GM19372 (cell line): ENCODE measurements around the gene TGM2.

ENCODE experiments used
- ATAC-seq: cut with Tn5 transposase; IDR thresholded peaks from one replicate; pipeline ENCODE4 v1.9.1; 2021; ENCODE audit warnings: mild to moderate bottlenecking, low read depth, moderate library complexity; ENCODE audit not compliant: unreplicated experiment

The TGM2 gene

DNA sequence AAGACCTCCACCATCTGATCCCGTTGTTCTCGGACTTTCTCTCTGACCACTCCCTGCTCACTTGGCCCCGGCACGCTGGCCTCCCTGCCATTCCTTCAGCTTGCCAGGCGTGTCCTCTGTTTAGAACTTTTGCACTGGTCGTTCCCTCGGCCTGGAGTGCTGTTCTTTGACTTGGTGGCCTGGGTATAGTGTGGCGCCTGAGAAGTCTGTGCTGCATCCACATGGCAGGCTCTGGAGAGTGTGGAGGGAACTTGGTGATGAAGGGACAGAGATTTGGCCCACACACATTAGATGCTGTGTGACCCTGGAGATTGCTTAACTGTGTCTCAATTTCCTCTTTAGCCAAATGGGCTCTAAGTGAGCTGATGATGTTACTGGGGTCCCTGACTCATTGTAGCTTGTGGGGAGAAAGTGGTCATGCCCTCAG lies 13.0 kb upstream of the TGM2 start:
- no peak for ATAC-seq

DNA sequence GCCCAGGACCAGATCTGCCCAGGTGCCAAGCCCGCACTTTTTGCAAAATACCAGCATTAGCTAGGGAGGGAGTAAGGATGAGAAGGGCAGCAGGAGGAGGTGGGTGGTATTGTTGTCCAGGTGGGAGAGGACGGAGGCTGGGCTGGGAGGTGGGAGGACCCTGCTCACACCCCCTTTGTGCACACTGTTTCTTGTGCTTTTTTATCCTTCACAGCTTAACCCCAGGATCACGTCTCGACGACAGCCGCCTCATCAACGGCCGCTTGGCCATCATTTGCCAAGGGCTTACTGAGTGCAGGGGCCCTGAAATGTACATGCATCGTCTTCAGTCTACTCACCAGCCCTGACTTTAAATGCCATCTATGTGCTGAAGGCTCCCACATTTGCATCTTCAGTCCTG lies 12.1 kb upstream of the TGM2 start:
- ATAC-seq = no peak

DNA sequence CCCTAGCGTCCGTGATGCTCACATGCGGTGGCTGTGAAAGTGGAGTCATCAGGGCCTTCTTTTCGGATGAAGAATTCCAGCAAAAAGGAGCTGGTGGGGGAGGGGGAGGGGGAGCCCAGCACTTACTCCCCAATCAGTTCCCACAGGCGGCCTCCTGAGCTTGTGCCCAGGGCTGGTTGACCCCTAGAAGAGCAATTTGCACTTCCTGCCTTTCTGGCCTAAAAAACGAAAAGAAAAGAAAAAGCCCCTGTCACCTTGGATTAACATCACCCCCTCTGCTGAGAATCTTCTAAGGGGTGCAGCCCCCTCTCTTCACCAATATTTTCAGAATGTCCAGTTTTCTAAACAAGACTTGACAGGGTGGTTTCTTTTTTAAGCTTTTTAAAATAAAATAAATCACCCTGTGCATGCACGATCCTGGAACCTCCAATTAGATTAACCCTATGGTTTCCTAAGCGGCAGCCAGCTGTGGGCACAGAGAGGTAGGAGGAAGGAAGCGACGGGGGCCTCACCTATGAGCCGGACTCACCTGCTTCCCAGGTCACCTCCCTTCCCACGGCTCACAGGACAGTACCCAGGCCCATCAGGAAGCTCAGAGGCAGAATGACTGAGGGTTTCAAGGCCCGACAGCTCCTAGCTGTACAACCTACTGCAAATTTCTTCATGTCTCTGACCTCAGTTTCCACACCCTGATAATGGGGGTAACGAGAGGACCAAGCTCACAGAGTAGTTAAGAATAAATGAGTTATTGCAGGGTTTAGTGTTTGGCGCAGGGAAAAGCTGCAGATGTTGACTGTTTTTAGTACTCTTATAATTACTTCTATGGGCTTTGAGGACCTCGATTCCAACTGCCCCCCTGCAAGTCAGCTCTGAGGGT lies 10.5 kb upstream of the TGM2 start:
- no peak for ATAC-seq

DNA sequence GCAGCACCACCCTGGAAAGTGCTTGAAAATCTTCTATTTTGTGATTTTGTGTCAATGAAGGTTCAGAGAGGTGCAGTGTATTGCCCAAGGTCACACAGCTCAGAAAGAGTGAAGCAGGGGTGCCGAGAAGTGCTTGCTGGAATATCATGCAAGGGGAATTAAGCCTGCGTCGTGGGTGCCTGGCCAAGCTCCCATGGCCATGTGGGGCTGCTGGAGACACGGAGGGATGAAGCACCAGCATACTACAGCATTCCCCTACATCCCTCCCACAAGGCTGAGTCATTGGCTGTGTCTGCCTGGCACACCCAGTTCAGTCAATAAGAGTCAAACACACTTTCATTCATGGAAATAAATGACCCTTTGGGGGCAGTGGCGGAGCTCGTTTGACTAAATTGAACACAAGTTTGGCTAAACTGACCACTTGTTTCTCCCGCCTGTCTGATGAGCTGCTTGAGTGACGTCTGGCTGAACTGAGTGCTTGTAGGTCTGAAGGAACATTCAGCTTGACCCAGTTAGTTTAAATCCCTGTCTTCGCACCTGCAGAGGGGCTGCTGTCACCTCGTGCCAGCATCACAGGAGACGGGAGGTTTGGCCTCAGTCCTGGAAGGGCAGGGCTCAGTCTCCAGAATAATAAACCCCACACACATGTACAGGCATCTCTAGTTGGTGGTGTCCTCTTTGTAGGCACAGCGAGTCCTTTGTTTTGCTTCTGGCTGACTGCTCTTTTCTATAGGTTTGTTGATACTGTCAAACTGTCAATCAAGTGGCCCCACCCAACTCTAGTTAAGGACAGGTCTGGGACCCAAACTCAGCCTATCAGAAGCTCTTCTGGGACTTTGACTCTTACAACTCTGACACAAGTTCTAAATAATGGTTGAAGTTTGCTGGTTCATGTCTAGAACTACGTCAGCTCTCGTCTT lies 8.4 kb upstream of the TGM2 start:
- ATAC-seq = no peak

DNA sequence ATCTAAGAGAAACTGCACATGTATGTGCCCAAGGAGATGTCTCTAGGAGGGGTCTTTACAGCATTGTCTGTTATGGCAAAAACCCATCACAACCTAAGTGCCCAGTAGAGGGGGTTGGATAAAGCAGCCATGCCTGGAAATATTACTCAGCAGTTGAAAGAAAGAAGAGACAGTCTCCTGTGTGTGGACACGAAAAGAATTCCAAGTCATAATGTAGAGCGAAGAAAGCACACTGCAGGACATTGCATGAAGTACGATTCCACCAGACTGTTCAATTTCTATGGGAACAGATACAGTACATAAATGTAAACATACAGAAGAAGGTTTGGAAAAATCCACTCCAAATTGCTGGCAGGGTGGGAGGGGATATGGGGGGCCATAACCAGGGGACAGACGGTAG lies 7.3 kb upstream of the TGM2 start:
- no peak for ATAC-seq

DNA sequence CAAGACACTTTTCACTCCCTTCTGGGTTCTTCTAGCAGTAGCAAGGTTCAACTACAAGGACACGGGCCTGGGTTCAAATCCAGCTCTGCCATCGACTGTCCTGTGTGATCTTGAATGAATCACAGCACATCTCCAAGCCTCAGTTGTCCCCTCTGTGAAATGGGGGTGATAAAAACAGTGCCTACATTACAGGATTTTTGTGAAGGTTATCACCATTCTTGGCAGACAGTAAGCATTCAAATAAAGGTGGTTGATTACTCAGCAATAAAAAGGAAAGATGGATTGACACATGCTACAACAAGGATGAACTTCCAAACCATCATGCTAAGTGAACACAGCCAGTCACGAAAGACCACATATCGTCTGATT lies 6.6 kb upstream of the TGM2 start:
- no peak for ATAC-seq

DNA sequence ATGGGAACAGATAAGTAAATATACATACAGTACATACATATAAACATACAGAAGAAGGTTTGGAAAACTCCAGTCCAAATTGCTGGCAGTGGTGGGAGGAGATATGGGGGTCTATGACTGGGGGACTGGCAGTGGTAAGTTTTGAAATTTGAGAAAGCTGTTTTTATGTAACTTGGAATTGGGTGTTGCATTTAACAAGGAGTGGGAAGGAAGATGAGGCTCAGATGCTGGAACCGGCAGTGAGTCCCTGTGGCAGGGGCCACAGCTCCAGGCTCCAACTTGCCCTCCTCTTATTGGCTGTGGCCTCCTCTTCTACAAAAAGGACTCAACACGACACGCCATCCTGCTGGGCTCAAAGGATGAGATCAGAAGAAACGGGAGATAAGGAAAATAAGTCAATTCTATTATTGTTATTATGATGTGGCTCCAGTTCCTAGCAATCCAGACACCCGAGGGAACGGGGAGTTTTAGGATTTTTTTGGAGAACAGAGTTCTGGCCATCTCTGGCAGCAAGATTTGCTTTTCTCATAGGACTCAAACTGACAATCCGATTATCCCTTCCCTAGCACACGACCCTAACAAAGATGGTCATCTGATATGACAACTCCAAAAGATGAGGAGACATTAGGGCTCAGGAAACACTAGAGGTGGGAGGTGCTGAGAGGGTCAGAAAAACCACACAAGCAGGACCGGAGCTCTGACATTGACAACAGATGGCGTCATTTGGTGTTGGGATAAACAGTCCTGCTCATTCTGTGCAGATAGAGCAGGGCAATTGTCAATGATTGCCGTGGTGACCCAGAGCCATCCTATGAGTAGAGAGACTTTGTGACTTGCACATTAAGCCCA lies 6.0 kb upstream of the TGM2 start:
- ATAC-seq = no peak

DNA sequence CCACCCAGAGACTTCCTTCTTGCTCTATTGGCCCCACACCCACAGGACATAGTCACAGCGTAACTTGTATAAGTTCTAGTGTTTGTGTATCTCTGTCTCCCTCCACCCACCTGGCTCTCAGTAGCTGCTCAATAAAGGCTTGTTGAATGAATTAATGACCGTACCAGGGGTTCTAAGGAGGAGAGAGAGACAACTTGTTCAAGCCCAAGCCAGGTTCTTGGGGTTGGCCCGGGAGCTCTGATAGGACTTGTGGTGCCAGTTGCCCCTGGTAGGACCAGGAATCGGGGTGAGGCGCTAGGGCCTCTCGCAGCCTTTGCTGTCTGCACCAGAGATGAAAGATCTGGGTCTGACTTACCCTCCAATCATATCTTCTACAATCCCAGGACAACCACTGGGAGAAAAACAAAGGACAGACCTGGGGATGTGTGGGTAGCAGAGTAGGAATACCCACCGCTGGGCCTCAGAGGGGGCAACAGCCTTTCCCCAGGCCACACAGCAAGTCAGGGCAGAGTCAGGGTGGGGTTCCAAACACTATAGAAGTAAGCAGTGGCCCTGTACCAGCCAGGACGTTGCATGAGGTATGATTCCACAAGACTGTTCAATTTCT lies 5.3 kb upstream of the TGM2 start:
- no peak for ATAC-seq

DNA sequence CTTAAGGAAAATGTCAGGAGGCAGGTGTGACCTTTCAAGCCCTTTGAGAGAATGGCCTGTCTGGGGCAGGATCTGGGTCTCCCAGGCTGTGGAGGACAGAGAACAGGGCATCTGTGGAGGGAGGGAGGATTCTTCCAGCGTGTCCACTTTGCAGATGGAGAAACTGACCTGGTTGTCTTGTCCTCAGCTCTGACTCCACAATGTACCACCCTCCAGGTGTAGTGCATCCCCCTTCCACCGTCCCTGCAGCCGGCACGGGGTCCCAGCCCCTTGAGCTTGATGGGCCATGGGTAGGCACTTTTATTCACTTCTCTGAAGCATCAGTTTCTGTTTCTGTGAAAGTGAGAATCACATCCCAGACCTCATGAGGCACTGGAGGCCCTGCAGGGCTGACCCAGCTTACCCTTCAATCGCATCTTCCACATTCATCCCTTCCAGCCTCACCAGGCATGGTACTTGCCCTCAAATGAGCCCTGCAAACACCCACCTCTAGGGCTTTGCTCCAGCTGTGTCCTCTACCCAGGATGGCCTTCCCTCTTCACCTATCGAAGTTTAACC lies 4.6 kb upstream of the TGM2 start:
- no peak for ATAC-seq

DNA sequence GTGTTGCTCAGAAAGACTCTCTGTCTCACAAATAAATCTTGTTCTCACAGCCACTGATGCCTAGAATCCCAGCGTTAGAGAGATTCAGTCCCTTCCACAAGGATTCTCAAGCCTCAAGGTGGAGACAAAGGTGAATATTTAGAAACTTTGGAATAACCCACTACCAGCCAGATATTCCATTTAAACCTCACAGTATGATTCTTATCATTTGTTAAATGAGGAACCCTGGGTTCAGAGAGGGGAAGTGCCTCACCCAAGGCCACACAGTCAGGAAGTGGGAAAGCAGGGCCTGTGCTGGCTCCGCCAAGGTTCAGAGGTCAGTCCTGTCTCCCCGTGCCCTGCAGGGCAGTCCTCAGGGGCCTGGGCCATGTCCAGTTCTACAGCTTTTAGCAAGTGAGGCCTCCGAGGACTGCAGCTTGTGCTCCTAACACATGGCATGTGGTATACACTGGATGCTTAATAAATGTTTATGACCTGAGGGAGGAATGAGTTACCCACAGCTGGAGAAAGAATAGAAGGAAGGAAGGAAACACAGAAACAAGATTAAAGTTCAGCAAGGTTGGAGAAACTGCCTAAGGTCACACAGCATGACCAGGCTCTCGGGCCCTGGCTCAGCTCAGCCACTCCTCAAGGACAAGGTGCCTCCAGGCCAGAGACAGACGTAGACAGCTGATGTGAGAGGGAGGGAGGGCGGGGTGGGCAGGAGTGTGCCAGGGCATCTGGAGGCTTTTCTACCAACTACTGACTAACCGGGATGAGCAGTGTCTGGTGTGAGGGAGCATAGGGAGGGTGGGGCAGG lies 3.9 kb upstream of the TGM2 start:
- ATAC-seq = no peak

DNA sequence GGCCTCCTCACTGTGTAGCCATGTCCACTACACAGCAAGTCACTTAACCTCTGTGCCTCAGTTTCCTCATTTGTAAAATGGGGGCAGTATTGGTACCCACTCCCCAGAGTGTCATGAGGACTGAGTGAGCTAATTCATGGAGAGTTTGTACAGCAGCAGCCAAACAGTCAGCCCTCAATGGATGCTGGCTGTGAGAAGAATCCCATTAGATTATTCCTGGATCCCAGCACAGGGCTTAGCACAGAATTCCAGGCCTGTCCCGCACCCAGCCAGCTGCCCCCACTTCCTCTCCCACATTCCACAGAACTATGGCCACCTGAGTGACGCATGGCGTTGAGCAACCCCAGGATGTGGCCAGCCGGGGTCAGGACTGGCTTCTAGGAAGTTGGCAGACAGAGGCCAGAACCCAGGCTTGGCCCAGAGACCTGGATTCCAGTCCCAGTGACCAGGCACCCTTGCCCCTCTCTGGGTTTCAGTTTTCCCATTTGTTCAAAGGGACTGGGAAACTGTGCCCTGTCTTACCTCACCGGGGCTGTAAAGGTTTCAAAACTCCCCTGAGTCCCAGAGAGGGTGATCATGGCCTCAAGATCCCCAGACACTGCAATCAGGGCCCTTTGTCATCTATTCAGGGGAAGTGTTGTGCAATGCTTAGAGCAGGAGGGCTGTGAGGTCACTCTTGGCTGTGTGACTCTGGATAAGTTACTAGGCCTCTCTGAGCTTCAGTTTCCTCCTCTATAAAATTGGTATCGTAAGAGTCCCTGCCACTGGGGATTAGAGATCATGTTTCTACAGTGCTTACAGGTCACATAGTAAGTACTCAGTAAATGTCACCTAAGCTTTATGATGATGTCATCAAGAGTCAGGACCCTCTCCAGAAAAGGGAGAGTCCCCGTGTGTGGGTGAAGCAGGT lies 3.0 kb upstream of the TGM2 start:
- no peak for ATAC-seq

DNA sequence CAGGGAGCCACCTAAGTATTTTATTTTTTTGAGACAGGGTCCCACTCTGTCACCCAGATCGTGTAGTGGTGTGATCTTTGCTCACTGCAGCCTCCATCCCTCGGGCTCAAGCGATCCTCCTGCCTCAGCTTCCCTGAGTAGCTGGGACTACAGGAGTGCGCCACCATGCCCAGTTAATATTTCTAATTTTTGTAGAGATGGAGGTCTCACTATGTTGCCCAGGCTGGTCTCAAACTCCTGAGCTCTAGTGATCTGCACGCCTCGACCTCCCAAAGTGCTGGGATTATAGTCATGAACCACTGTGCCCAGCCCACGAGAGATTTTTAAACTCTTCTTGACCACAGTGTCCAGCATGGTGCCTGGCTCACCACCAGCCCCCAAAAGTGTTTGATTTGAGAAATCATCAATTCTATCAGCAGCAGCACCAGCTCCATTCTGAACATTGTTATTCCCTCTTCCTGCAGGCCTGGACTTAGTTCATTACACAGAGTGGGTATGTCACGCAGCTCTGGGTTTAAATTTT lies 2.3 kb upstream of the TGM2 start:
- no peak for ATAC-seq

DNA sequence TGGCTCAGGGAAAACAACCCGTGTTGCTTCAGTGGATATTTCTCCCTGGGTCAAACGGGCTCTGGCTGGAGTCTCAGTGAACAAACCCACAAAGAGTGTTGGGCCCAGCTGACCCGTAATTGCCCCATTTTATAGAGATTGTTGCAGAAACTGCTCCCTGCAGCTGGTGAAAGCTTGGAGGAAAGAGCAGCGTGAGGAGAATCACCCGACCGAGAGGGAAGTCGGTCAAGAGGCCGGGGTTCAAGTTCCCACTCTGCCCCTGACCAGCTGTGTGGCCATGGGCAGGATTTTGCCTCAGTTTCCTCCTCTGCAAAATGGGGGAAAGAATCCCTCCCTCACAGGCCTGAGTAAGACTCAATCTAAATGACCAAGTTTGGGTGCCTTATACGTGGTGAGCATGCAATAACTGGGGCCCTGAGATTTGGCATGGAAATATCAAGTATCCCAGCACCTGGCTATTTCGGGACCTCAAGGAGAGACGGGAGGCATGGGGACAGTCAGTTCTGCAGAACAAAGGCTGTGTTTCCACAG lies 1.7 kb upstream of the TGM2 start:
- no peak for ATAC-seq

DNA sequence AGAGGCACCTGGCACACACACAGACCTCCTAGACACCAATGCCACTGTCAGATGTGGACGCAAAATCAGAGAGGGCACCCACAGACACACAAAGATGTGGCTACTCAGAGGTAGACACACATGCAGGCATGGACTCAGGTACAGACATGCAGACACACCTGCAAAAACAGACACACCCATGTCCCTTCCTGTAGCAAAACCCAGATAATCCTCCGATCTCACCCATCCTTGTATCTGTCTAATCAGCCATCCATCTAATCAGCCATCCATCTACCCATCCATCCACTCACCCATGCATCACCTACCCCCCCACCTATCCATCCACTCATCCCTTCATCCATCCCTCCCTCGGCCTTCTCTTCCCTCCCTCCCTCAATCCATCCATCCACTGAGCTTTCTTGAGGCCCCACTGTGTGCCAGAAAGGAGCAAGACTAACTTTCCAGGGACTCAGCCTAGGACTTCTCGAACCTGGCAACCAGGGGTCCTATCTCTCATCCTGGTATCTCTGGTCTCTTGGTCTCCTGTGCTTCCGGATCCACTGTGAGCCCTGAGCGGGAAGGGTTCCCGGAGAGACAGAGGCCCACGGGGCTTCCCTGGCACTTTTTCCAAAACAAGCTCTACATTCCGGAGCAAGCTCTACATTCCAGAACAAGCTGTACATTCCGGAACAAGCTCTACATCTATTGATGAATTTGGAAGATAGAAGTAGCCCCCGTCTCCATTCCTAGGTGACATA lies 1.1 kb upstream of the TGM2 start:
- ATAC-seq = no peak

DNA sequence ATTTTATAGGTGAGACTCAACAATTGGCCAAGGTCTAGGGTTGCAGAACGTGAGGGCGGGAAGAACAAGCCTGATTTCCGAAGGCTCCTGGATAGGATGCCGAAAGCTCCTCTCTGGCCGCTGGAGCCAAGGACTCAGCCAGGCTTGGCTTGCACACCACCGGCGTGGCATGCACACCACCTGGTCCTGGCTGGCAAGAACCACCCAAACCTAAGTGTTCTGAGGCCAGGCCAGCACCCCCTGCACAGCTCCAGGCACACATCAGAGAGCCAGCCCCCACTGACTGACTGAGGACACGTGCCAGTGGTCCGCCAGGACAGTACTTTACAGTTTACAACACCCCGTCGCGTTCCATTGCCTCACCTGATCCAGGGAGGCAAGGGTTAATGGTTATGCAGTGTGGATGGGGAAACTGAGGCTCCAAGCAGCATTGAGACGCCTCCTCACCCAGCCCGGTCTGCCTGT lies 414 bp downstream of the TGM2 start:
- ATAC-seq = no peak

DNA sequence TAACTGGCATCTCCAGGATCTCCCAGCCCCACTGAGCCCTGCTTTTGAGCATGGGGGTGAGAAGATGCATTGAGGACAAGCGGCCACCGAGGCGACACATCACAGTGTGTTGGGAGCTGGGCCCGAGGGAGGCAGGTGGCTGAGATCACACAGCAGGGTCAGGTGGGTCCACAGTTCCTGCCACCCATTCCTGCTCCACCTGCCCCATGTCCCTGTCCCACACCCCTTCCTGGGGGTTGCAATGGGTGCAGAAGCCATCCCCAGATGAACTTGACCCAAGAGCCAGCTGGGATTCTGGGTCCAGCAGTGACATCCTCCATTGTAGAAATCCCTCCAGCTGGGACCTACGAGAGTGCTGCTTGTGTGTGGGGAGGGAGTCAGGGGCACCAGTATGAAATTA lies 1.0 kb downstream of the TGM2 start:
- ATAC-seq = no peak
